ENCODE measurements around the gene RNF169.

GRCh38 chr11:74751303-74751702 lies 2.7 kb downstream of the RNF169 start:
- TF ChIP-seq CTCF (IDR thresholded peaks at IDR 0.05) (no peak), POLR2A (IDR thresholded peaks at IDR 0.05) (no peak)

All from ovary (tissue), 3 donors.